Measurements from ENCODE around the gene TCF7L2.

- no peak for TF ChIP-seq POLR2AphosphoS5 (IDR thresholded peaks at IDR 0.05; ENCODE audit: low read depth, low read length)
- no peak for TF ChIP-seq REST (IDR thresholded peaks at IDR 0.05; ENCODE audit: insufficient read depth in 1 of 2, low read depth in 2 of 2, low read length in 2 of 2)
These were observed 163.2 kb downstream of the TCF7L2 start for GRCh38 chr10:113113241-113113640.

Data from PFSK-1 (cell line).